ENCODE measurements around the gene PGAP3.

PGAP3 gene

DNA sequence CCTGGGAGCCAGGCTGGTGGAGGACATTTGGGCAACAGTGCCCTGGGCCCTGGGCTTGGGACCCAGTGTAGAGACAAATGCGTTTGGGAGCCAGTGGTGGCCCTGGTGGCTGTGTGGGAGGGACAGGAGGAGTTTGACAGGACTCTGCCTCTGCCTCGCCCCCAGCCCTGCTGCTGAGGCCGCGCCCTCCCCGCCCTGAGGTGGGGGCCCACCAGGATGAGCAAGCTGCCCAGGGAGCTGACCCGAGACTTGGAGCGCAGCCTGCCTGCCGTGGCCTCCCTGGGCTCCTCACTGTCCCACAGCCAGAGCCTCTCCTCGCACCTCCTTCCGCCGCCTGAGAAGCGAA is 34.6 kb downstream of the PGAP3 start:
- H3K4me3 ChIP-seq (ENCODE audit: control insufficient read depth, low read depth, low read length), result no peak overlapping the region
- TF ChIP-seq, protein P1, sequence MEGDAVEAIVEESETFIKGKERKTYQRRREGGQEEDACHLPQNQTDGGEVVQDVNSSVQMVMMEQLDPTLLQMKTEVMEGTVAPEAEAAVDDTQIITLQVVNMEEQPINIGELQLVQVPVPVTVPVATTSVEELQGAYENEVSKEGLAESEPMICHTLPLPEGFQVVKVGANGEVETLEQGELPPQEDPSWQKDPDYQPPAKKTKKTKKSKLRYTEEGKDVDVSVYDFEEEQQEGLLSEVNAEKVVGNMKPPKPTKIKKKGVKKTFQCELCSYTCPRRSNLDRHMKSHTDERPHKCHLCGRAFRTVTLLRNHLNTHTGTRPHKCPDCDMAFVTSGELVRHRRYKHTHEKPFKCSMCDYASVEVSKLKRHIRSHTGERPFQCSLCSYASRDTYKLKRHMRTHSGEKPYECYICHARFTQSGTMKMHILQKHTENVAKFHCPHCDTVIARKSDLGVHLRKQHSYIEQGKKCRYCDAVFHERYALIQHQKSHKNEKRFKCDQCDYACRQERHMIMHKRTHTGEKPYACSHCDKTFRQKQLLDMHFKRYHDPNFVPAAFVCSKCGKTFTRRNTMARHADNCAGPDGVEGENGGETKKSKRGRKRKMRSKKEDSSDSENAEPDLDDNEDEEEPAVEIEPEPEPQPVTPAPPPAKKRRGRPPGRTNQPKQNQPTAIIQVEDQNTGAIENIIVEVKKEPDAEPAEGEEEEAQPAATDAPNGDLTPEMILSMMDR (IDR thresholded peaks at IDR 0.05; ENCODE audit: control insufficient read depth, insufficient read depth, low read depth, low read length, missing control alignments), result no peak
- DNase-seq (ENCODE audit: low read depth), result no peak

DNA sequence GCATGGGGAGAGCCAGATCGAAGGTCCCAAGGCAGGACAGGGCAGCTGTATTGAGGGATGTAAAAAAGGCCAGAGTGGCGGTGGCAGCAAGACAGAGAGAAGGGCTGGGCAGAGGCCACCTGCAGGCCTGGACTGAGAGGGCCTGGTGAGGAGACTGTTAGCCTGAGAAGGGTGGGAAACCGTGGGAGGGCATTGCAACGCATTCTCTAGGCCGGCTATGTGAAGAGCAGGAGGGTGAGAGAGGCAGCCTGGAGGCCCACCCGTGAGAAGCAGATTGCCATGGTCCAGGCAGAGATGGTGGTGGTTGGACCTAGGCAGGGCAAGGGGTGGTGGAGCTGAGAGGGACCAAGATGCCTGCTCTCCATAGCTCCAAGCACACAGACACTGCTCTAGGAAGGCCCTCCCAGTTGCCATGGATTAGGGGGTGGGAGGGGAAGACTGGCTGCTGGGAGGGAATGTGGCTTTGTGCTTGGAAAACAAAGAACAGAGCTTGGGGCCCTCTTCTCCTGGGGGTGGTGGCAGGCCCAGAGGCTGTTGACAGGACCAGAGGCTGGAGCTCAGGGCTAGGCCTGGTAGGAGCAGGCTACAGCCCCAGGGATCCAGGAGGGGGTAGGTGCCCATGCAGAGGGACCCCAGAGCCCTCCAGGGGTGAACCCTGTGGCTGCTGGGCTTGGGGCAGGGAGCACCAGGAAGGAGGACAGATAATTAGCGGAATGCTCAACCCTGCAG is 35.1 kb downstream of the PGAP3 start:
- H3K4me3 ChIP-seq (ENCODE audit: control insufficient read depth, low read depth, low read length), result no peak overlapping the region
- no peak for DNase-seq (ENCODE audit: low read depth)
- TF ChIP-seq, protein P1 (IDR thresholded peaks at IDR 0.05; ENCODE audit: control insufficient read depth, insufficient read depth, low read depth, low read length, missing control alignments), result no peak

GRCh38 chr17:39651923-39652586 is 35.8 kb downstream of the PGAP3 start:
- DNase-seq (ENCODE audit: low read depth), result no peak
- no peak overlapping the region for H3K4me3 ChIP-seq (ENCODE audit: control insufficient read depth, low read depth, low read length)
- TF ChIP-seq, protein P1 (IDR thresholded peaks at IDR 0.05; ENCODE audit: control insufficient read depth, insufficient read depth, low read depth, low read length, missing control alignments), result no peak

- H3K4me3 ChIP-seq (ENCODE audit: control insufficient read depth, low read depth, low read length), result no peak overlapping the region
- TF ChIP-seq, protein P1 (IDR thresholded peaks at IDR 0.05; ENCODE audit: control insufficient read depth, insufficient read depth, low read depth, low read length, missing control alignments), result no peak
- no peak for DNase-seq (ENCODE audit: low read depth)
Measured at GRCh38 chr17:39650121-39650579, 37.7 kb downstream of the PGAP3 start.

GRCh38 chr17:39648616-39649366 is 39.1 kb downstream of the PGAP3 start:
- DNase-seq (ENCODE audit: low read depth), result no peak
- H3K4me3 ChIP-seq (ENCODE audit: control insufficient read depth, low read depth, low read length), result no peak overlapping the region
- TF ChIP-seq, protein P1 (IDR thresholded peaks at IDR 0.05; ENCODE audit: control insufficient read depth, insufficient read depth, low read depth, low read length, missing control alignments), result no peak

DNA sequence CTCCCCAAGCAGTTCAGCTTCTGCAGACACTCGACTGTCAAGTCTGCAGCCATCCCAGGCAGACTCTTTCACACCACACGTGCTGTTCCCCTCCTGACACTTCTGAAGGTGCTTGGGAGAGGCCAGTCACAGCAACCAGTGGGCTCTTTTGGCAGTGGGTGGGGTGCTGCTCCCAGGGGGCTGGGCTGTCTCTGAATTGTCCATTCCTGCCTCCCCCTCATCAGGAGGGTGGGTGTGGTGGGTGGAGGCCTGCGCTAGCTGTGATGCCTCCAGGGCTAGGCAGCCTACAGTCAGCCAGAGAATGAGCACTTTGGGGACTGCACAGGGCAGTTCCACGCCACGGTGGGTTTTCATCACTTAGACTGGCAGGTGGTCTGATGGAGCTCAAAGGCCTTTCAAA is 40.6 kb downstream of the PGAP3 start:
- TF ChIP-seq, protein P1 (IDR thresholded peaks at IDR 0.05; ENCODE audit: control insufficient read depth, insufficient read depth, low read depth, low read length, missing control alignments), result no peak

More for the DNA sequence above, 40.6 kb downstream of the PGAP3 start:
- DNase-seq (ENCODE audit: low read depth), result no peak
- H3K4me3 ChIP-seq (ENCODE audit: control insufficient read depth, low read depth, low read length), result no peak overlapping the region
